GM19467 (cell line): ENCODE data around the gene STUM.
A peak's percentile ranks its signal among the peaks of the same experiment; 100 is the strongest.

Experiments
- ATAC-seq: cut with Tn5 transposase; IDR thresholded peaks from one replicate; pipeline ENCODE4 v1.9.1; 2021; ENCODE audit warnings: mild to moderate bottlenecking, moderate library complexity; ENCODE audit not compliant: unreplicated experiment

The STUM gene

GRCh38 chr1:226650236-226650841 lies 101.8 kb downstream of the STUM start:
- ATAC-seq, result no peak

GRCh38 chr1:226651041-226651731 lies 102.6 kb downstream of the STUM start:
- no peak for ATAC-seq

- no peak for ATAC-seq
Observed at GRCh38 chr1:226651732-226652105, 103.2 kb downstream of the STUM start.

- no peak for ATAC-seq
Observed at GRCh38 chr1:226652613-226653012, 104.0 kb downstream of the STUM start.

DNA sequence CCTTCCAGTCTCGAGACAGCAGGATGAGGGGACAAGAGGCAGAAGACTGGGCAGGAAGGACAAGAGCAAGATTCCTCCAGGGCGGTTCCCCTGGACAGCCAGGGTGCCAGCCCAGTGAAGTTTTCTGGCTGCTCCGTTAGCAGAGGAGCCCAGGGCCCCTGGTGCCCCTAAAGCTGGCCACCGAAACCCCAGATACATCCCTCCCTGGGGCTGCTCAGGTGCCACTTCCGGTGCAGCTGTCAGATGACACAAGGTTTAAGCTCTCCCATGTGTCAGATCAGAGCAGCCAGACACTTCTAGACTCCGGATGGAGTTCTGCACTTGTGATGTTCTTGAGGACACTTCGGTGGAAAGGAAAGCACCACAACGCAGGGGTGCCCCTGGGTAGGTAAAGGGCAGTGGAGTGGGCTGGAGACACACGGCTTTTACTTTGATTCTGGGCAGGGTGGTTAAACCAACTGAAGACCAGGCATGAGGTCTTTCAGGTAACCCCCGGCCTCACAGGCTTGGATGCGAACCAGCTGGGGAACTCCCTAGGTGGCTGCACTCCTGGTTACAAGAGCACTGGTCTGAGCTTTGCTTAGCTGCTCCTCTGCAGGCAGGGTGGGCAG lies 104.9 kb downstream of the STUM start:
- ATAC-seq, result peak; percentile 72

DNA sequence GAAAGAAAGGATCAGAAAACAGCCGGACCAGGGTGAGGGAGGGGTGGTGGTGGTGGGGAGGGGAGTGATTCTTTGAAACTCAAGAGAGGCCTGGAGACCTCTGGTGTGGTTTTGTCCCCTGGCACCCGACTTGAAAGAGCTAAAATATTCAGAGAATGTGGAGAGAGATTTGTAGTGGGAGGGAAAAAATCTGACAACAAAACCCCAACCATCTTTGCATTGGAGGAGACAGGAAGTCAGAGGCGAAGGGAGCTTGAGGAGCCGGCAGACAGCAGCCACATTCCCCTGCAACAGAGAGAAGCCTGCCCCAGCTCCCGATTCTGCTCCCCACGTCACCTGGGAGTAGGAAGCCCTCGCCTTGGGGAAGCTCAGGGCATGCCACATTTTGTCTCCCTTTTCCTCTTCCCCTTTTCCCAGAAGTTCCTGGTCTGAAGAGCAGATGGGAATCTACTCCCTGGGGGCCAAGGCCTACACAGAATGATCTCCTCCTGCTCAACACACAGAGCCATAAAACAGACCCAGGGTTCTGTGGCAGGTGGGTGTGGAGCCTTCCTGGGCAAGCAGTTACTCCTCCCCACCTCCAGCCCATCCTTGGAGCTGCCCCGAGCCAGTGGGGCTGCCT lies 105.6 kb downstream of the STUM start:
- no peak for ATAC-seq

- ATAC-seq, result no peak
Observed at GRCh38 chr1:226654668-226655055, 106.1 kb downstream of the STUM start.

GRCh38 chr1:226655251-226656163 lies 106.9 kb downstream of the STUM start:
- ATAC-seq, result no peak

- ATAC-seq, result no peak
Observed at GRCh38 chr1:226656201-226656600, 107.6 kb downstream of the STUM start.

GRCh38 chr1:226656601-226657277 lies 108.2 kb downstream of the STUM start:
- no peak for ATAC-seq

DNA sequence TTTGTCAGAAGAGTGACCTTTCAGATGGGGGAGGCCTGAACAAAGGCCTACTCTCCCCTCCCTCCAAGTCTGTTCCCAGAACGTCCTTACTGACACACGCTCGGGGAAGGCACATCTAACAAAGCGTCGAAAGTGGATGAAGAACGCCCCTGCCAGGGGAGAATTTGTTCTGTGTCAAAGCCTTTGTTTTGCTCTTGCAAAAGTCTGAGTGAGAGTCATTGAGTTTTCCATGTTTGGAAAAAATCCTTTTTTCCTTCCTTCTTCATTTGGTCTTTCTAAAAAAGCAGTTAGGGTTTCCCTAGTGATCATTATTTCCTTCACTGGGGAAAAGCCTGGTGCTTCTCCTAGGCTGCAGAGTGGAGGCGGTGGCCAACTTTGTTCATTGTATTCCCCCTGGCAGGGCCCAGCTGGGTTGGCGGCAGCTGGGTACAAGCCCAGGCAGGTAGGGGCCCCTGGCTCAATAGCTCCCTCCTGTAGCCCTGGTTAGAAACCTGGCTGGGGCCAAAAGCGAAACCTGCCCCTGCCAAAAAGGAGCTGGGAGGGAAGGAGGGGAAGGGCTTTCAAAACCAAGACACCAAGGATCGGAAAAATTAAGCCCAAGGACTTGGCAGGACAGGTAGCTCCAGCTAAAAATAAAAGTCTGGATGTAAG lies 109.5 kb downstream of the STUM start:
- no peak for ATAC-seq

DNA sequence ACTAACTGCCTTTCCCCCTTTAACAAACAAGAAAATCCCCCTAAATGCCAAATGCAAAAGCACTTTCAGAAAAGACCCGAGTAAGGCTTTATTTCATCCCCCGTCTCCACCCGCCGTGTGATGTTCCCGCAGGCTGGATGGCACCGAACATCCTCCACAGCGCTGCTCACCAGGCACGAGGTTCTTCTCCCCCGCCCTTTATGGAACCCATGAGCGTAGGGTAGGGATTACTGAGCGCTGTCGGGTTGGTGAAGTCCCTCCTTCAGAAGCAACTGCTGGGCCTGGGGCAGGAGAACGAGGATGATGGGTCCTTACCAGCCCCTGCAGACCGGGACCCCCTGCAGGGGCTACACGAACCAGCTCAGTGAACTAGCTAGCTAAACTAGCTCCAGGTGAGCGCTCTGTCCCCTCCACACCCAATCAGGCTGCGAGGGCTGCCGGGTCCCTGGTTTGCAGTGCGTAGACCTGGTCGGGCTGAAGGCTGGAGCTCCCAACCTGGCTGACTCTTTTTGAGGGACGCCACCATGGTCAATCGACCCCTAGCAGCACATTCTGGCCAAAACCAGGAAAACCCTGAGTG lies 110.1 kb downstream of the STUM start:
- ATAC-seq, result no peak
